ENCODE data around the gene EMID1. TPM values are rescaled to one million over a fixed set of nuclear protein-coding genes. Genes with fewer than 3 reads are reported as not detected.

EMID1 gene
- total RNA-seq, 1 experiment from 2014 or later, result 10.0 TPM

DNA sequence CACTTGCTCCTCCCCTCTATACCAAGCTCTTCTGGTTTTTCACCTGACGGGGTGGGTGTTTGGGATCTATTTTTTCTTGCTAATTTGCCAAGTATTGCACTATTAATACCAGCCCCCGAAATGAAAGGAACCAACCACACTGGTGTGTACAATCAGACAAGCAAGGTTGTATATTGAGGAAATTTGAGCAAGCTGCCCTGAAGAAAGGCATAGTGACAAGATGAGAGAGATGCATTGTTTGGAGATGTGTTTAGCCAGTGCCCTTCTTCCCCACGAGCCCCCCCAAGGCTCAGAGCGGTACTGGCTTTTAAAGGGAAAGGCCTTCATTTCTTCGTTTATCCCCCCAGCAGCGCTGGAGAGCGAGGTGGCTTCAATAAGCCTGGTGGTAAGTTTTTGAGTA, 85.5 kb downstream of the EMID1 start:
- POLR2A ChIA-PET, result no interaction called here
- BruUV-seq (replicated peaks), result no TSS peak

DNA sequence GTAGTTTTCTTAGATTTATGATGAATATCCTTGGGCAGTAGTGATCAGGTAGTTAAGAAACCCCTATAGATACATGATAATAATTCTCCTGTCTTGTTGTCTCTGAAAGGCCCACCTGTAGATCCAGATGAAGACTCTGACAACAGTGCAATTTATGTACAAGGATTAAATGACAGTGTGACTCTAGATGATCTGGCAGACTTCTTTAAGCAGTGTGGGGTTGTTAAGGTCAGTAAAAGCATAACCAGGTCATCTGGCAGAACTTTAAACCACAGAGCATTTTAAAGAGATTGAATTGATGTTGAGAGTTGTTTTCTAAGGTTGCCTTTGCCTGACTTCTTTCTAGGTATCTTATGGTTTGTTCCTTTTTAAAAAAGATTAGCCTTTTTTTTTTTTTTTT, 86.7 kb downstream of the EMID1 start:
- Mint-ChIP-seq H3K9me3 (ENCODE audit: unreplicated experiment) (no peaks in the 10 kb centered on the region), H3K4me3 (ENCODE audit: unreplicated experiment) (no peak overlapping the region), H3K27ac (ENCODE audit: unreplicated experiment) (no peak overlapping the region), H3K27me3 (ENCODE audit: insufficient read depth, unreplicated experiment) (no peaks in the 10 kb centered on the region), H3K4me1 (ENCODE audit: low read depth, unreplicated experiment) (no peaks in the 10 kb centered on the region), H3K36me3 (ENCODE audit: insufficient read depth, unreplicated experiment) (peaks cover 97% of the 10 kb centered on the region)
- Histone ChIP-seq H3K27me3 (replicated peaks; ENCODE audit: control insufficient read depth, insufficient read depth, low read length) (no peaks in the 10 kb centered on the region), H3K9me3 (no peaks in the 10 kb centered on the region), H3K4me1 (no peaks in the 10 kb centered on the region), H3K4me3 (ENCODE audit: low read depth, low read length) (no peak overlapping the region), H3K36me3 (ENCODE audit: control insufficient read depth, insufficient read depth, low read length) (peaks cover 7% of the 10 kb centered on the region)
- ChIA-PET POLR2A (no interaction called here), CTCF (no interaction called here)
- BruUV-seq (replicated peaks), result no TSS peak
- intact Hi-C loops (cut with micrococcal nuclease; ENCODE audit: unreplicated experiment), result no loop called here
- TF ChIP-seq, protein P1, sequence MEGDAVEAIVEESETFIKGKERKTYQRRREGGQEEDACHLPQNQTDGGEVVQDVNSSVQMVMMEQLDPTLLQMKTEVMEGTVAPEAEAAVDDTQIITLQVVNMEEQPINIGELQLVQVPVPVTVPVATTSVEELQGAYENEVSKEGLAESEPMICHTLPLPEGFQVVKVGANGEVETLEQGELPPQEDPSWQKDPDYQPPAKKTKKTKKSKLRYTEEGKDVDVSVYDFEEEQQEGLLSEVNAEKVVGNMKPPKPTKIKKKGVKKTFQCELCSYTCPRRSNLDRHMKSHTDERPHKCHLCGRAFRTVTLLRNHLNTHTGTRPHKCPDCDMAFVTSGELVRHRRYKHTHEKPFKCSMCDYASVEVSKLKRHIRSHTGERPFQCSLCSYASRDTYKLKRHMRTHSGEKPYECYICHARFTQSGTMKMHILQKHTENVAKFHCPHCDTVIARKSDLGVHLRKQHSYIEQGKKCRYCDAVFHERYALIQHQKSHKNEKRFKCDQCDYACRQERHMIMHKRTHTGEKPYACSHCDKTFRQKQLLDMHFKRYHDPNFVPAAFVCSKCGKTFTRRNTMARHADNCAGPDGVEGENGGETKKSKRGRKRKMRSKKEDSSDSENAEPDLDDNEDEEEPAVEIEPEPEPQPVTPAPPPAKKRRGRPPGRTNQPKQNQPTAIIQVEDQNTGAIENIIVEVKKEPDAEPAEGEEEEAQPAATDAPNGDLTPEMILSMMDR (IDR thresholded peaks at IDR 0.05; ENCODE audit: insufficient read depth in 1 of 2, low read depth in 1 of 2, low read length in 1 of 2, severe bottlenecking in 1 of 2, unreplicated experiment in 1 of 2), result no peak
- DNase-seq, result no peak

More for the DNA sequence above, 85.5 kb downstream of the EMID1 start:
- H3K4me1 ChIP-seq, result no peaks in the 10 kb centered on the region
- no peak overlapping the region for H3K4me3 ChIP-seq (ENCODE audit: low read depth, low read length)
- TF ChIP-seq, protein P1 (IDR thresholded peaks at IDR 0.05; ENCODE audit: insufficient read depth in 1 of 2, low read depth in 1 of 2, low read length in 1 of 2, severe bottlenecking in 1 of 2, unreplicated experiment in 1 of 2), result no peak
- CTCF ChIA-PET, result no interaction called here
- DNase-seq, result no peak
- peak overlapping the region; percentile 13 for H3K27ac Mint-ChIP-seq (ENCODE audit: unreplicated experiment)
- H3K36me3 ChIP-seq (ENCODE audit: control insufficient read depth, insufficient read depth, low read length), result peaks cover 7% of the 10 kb centered on the region
- H3K27me3 Mint-ChIP-seq (ENCODE audit: insufficient read depth, unreplicated experiment), result no peaks in the 10 kb centered on the region
- no peaks in the 10 kb centered on the region for H3K9me3 ChIP-seq
- no peak overlapping the region for H3K4me3 Mint-ChIP-seq (ENCODE audit: unreplicated experiment)
- H3K4me1 Mint-ChIP-seq (ENCODE audit: low read depth, unreplicated experiment), result no peaks in the 10 kb centered on the region
- intact Hi-C loops (cut with micrococcal nuclease; ENCODE audit: unreplicated experiment), result no loop called here
- no peaks in the 10 kb centered on the region for H3K27me3 ChIP-seq (replicated peaks; ENCODE audit: control insufficient read depth, insufficient read depth, low read length)
- peaks cover 97% of the 10 kb centered on the region for H3K36me3 Mint-ChIP-seq (ENCODE audit: insufficient read depth, unreplicated experiment)
- no peaks in the 10 kb centered on the region for H3K9me3 Mint-ChIP-seq (ENCODE audit: unreplicated experiment)

DNA sequence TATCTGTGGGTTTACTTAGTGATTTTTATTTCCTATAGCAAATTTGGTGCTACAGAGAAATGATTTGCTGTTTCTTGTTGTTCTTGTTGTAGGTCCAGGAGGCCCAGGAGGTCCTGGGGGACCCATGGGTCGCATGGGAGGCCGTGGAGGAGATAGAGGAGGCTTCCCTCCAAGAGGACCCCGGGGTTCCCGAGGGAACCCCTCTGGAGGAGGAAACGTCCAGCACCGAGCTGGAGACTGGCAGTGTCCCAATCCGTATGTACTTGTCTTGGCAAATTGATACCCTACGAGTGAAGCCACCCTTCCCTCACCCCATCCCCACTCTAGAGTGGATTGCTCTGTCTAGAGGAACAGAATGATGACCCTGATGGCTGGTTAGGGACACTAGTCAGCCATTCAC, 92.9 kb downstream of the EMID1 start:
- no peak overlapping the region for H3K4me3 ChIP-seq (ENCODE audit: low read depth, low read length)
- intact Hi-C loops (cut with micrococcal nuclease; ENCODE audit: unreplicated experiment), result no loop called here

More for the DNA sequence above, 92.9 kb downstream of the EMID1 start:
- ChIA-PET CTCF (no interaction called here), POLR2A (no interaction called here)
- H3K27me3 Mint-ChIP-seq (ENCODE audit: insufficient read depth, unreplicated experiment), result no peaks in the 10 kb centered on the region
- no peaks in the 10 kb centered on the region for H3K4me1 Mint-ChIP-seq (ENCODE audit: low read depth, unreplicated experiment)
- TF ChIP-seq, protein P1 (IDR thresholded peaks at IDR 0.05; ENCODE audit: insufficient read depth in 1 of 2, low read depth in 1 of 2, low read length in 1 of 2, severe bottlenecking in 1 of 2, unreplicated experiment in 1 of 2), result no peak
- H3K9me3 Mint-ChIP-seq (ENCODE audit: unreplicated experiment), result no peaks in the 10 kb centered on the region
- H3K27ac Mint-ChIP-seq (ENCODE audit: unreplicated experiment), result peak overlapping the region; percentile 39
- no TSS peak for BruUV-seq (replicated peaks)
- H3K27me3 ChIP-seq (replicated peaks; ENCODE audit: control insufficient read depth, insufficient read depth, low read length), result no peaks in the 10 kb centered on the region
- no peaks in the 10 kb centered on the region for H3K4me1 ChIP-seq
- no peak overlapping the region for H3K4me3 Mint-ChIP-seq (ENCODE audit: unreplicated experiment)
- peaks cover 90% of the 10 kb centered on the region for H3K36me3 Mint-ChIP-seq (ENCODE audit: insufficient read depth, unreplicated experiment)
- DNase-seq, result no peak
- peaks cover 5% of the 10 kb centered on the region for H3K36me3 ChIP-seq (ENCODE audit: control insufficient read depth, insufficient read depth, low read length)
- no peaks in the 10 kb centered on the region for H3K9me3 ChIP-seq
